ENCODE data around the gene RNF187. TPM values are rescaled to one million over a fixed set of nuclear protein-coding genes. Genes with fewer than 3 reads are reported as not detected.

The RNF187 gene
- total and polyA plus RNA-seq, 2 experiments from 2014 or later, result 52.4 to 135 TPM

GRCh38 chr1:228511546-228512445 is 24.6 kb downstream of the RNF187 start:
- H3K9me2 ChIP-seq (replicated peaks; ENCODE audit: insufficient read depth), result no peaks in the 10 kb centered on the region
- no peak for DNase-seq (ENCODE audit: low spot score)
- H3K9me3 ChIP-seq (ENCODE audit: low read depth), result no peaks in the 10 kb centered on the region
- no peak overlapping the region for H3K4me3 ChIP-seq
- no peaks in the 10 kb centered on the region for H3K79me2 ChIP-seq
- no peak overlapping the region for H3K27ac ChIP-seq
- peaks cover 26% of the 10 kb centered on the region for H3K27me3 ChIP-seq
- TF ChIP-seq EZH2 (IDR thresholded peaks at IDR 0.05; ENCODE audit: borderline replicate concordance), result no peak
- TF ChIP-seq CTCF (IDR thresholded peaks at IDR 0.05; ENCODE audit: poor library complexity), result no peak
- no peak for TF ChIP-seq EZH2phosphoT487 (IDR thresholded peaks at IDR 0.05; ENCODE audit: low read depth, severe bottlenecking, unreplicated experiment)
- no peak overlapping the region for H2AFZ ChIP-seq
- WGBS (ENCODE audit: low lambda C conversion rate, missing lambda C conversion rate), result 76% methylated on average over 13 of the region's 13 CpGs
- no peaks in the 10 kb centered on the region for H3K4me1 ChIP-seq (ENCODE audit: insufficient read depth)
- H4K20me1 ChIP-seq (ENCODE audit: insufficient read depth, poor library complexity, severe bottlenecking), result no peaks in the 10 kb centered on the region
- H3K36me3 ChIP-seq (replicated peaks; ENCODE audit: insufficient read depth, low read depth), result no peaks in the 10 kb centered on the region
- H3K4me2 ChIP-seq, result no peak overlapping the region

GRCh38 chr1:228512781-228513198 is 25.6 kb downstream of the RNF187 start:
- H4K20me1 ChIP-seq (ENCODE audit: insufficient read depth, poor library complexity, severe bottlenecking), result no peaks in the 10 kb centered on the region
- no peak overlapping the region for H3K4me2 ChIP-seq
- H3K79me2 ChIP-seq, result no peaks in the 10 kb centered on the region
- H3K36me3 ChIP-seq (replicated peaks; ENCODE audit: insufficient read depth, low read depth), result no peaks in the 10 kb centered on the region
- no peak overlapping the region for H3K4me3 ChIP-seq
- H2AFZ ChIP-seq, result no peak overlapping the region
- H3K9me2 ChIP-seq (replicated peaks; ENCODE audit: insufficient read depth), result no peaks in the 10 kb centered on the region
- H3K9me3 ChIP-seq (ENCODE audit: low read depth), result no peaks in the 10 kb centered on the region
- WGBS (ENCODE audit: low lambda C conversion rate, missing lambda C conversion rate), result 82% methylated on average over 4 of the region's 4 CpGs
- TF ChIP-seq EZH2 (IDR thresholded peaks at IDR 0.05; ENCODE audit: borderline replicate concordance) (no peak), EZH2phosphoT487 (IDR thresholded peaks at IDR 0.05; ENCODE audit: low read depth, severe bottlenecking, unreplicated experiment) (no peak), CTCF (IDR thresholded peaks at IDR 0.05; ENCODE audit: poor library complexity) (no peak)
- H3K27me3 ChIP-seq, result peaks cover 36% of the 10 kb centered on the region
- no peak overlapping the region for H3K27ac ChIP-seq
- H3K4me1 ChIP-seq (ENCODE audit: insufficient read depth), result no peaks in the 10 kb centered on the region
- DNase-seq (ENCODE audit: low spot score), result no peak

GRCh38 chr1:228513236-228513900 is 26.2 kb downstream of the RNF187 start:
- DNase-seq (ENCODE audit: low spot score), result no peak
- 69% methylated on average over 13 of the region's 14 CpGs for WGBS (ENCODE audit: low lambda C conversion rate, missing lambda C conversion rate)
- H3K27me3 ChIP-seq, result peaks cover 42% of the 10 kb centered on the region

More at GRCh38 chr1:228513236-228513900, 26.2 kb downstream of the RNF187 start:
- Histone ChIP-seq H3K4me2 (no peak overlapping the region), H3K4me3 (no peak overlapping the region), H3K9me3 (ENCODE audit: low read depth) (no peaks in the 10 kb centered on the region), H3K27ac (no peak overlapping the region), H3K79me2 (no peaks in the 10 kb centered on the region), H3K9me2 (replicated peaks; ENCODE audit: insufficient read depth) (no peaks in the 10 kb centered on the region), H3K4me1 (ENCODE audit: insufficient read depth) (no peaks in the 10 kb centered on the region), H3K36me3 (replicated peaks; ENCODE audit: insufficient read depth, low read depth) (no peaks in the 10 kb centered on the region), H4K20me1 (ENCODE audit: insufficient read depth, poor library complexity, severe bottlenecking) (no peaks in the 10 kb centered on the region), H2AFZ (no peak overlapping the region)
- TF ChIP-seq CTCF (IDR thresholded peaks at IDR 0.05; ENCODE audit: poor library complexity), result no peak
- no peak for TF ChIP-seq EZH2 (IDR thresholded peaks at IDR 0.05; ENCODE audit: borderline replicate concordance)
- TF ChIP-seq EZH2phosphoT487 (IDR thresholded peaks at IDR 0.05; ENCODE audit: low read depth, severe bottlenecking, unreplicated experiment), result no peak

All from hepatocyte (in vitro differentiated cells).